H1 (cell line): ENCODE measurements around the gene RHOC. TPM values are rescaled to one million over a fixed set of nuclear protein-coding genes. Genes with fewer than 3 reads are reported as not detected.

Experiments used
- CTCF ChIA-PET: fragments of 300-600 bp; sonication (Branson Sonifier 250); formaldehyde crosslinking; loops from one replicate; lab custom pipeline; 2021; ENCODE audit not compliant: partially characterized antibody; lab: Charles Lee
- POLR2A ChIA-PET: fragments of 300-600 bp; sonication (Branson Sonifier 250); formaldehyde crosslinking; loops from one replicate; lab custom pipeline; 2021; ENCODE audit warnings: inconsistent platforms; ENCODE audit not compliant: partially characterized antibody; lab: Charles Lee
- DNase-seq, 2 experiments: peaks; one replicate each; pipeline versions ENCODE4 v3.0.0 to v3.0.0-alpha.2; 2010 to 2022; ENCODE audit warnings: low spot score in 2 of 2, low read depth in 1 of 2, mixed read lengths in 1 of 2
- FAIRE-seq: peaks from 2 replicates; lab custom pipeline; 2011; peaks lifted over from hg19 to GRCh38; lab: Jason Lieb, UNC
- H2AFZ ChIP-seq: 2 replicates; pipeline ENCODE4 v1.8.1; 2012; ENCODE audit warnings: low read length, inconsistent platforms
- H2AK5ac ChIP-seq: 2 replicates; pipeline ENCODE4 v1.6.1; 2013; ENCODE audit warnings: low read depth, low read length
- H2BK120ac ChIP-seq: replicated peaks from 2 replicates; pipeline ENCODE3; 2013; ENCODE audit warnings: low read depth, low read length, inconsistent platforms
- H2BK12ac ChIP-seq: 2 replicates; pipeline ENCODE4 v1.6.1; 2013; ENCODE audit warnings: low read depth, low read length
- H2BK15ac ChIP-seq: 2 replicates; pipeline ENCODE4 v1.6.1; 2013; ENCODE audit warnings: low read length
- H2BK20ac ChIP-seq: 2 replicates; pipeline ENCODE4 v1.6.1; 2013; ENCODE audit warnings: low read length
- H2BK5ac ChIP-seq: 2 replicates; pipeline ENCODE4 v1.6.1; 2013; ENCODE audit warnings: low read depth, low read length
- H3K14ac ChIP-seq: 2 replicates; pipeline ENCODE4 v1.6.1; 2013; ENCODE audit warnings: inconsistent platforms; ENCODE audit not compliant: insufficient read length
- H3K18ac ChIP-seq: 2 replicates; pipeline ENCODE4 v1.6.1; 2013; ENCODE audit warnings: low read length; ENCODE audit errors: extremely low read depth
- H3K23ac ChIP-seq: 2 replicates; pipeline ENCODE4 v1.6.1; 2013; ENCODE audit warnings: inconsistent platforms; ENCODE audit not compliant: insufficient read length
- H3K23me2 ChIP-seq: 2 replicates; pipeline ENCODE4 v1.6.1; 2013; ENCODE audit warnings: low read depth, low read length
- H3K27ac ChIP-seq: 2 replicates; pipeline ENCODE4 v1.6.1; 2011; ENCODE audit warnings: low read depth, low read length, inconsistent platforms
- H3K27me3 ChIP-seq, 4 experiments: replicated peaks in 1 of 4; 1 replicate in 1 of 4; 2 replicates in 3 of 4; pipeline versions ENCODE4 v1.6.1 to v1.8.1; 2011 to 2013; ENCODE audit warnings: low read length in 3 of 4, mild to moderate bottlenecking in 3 of 4, inconsistent platforms in 2 of 4, mixed read lengths in 2 of 4, moderate library complexity in 1 of 4; ENCODE audit not compliant: control insufficient read depth in 3 of 4, insufficient read depth in 3 of 4; ENCODE audit errors: extremely low read depth in 1 of 4
- H3K36me3 ChIP-seq, 4 experiments: 2 replicates each; pipeline versions ENCODE4 v1.6.1 to v1.8.1; 2011 to 2013; ENCODE audit warnings: mild to moderate bottlenecking in 4 of 4, low read length in 3 of 4, moderate library complexity in 2 of 4, control low read depth in 1 of 4, inconsistent platforms in 1 of 4; ENCODE audit not compliant: insufficient read depth in 4 of 4, control insufficient read depth in 2 of 4
- H3K4ac ChIP-seq: replicated peaks from 2 replicates; pipeline ENCODE3; 2013; ENCODE audit warnings: low read length, low read depth, mixed read lengths, inconsistent platforms; ENCODE audit not compliant: insufficient read length
- H3K4me1 ChIP-seq, 4 experiments: replicated peaks in 1 of 4; 1 replicate in 1 of 4; 2 replicates in 3 of 4; pipeline versions ENCODE4 v1.6.1 to v1.8.1; 2011 to 2013; ENCODE audit warnings: low read length in 3 of 4, inconsistent platforms in 2 of 4, mixed read lengths in 1 of 4; ENCODE audit not compliant: insufficient read depth in 4 of 4, control insufficient read depth in 3 of 4
- H3K4me2 ChIP-seq, 2 experiments: 2 replicates each; pipeline versions ENCODE4 v1.6.1 to v1.8.1; 2011 to 2013; ENCODE audit warnings: low read depth in 2 of 2, low read length in 2 of 2, control low read depth in 1 of 2, inconsistent platforms in 1 of 2, mild to moderate bottlenecking in 1 of 2; ENCODE audit not compliant: insufficient read depth in 1 of 2
- H3K4me3 ChIP-seq, 4 experiments: fragments of 200-600, 300-600 bp in 1 of 4; sonication (generic), shearing (Covaris generic), sonication (Bioruptor Twin) in 1 of 4; 2 replicates each; pipeline versions ENCODE4 v1.5.1 to v1.8.1; 2011 to 2016; ENCODE audit warnings: low read length in 4 of 4, low read depth in 3 of 4, control low read depth in 2 of 4, inconsistent platforms in 2 of 4, mild to moderate bottlenecking in 2 of 4, mixed read lengths in 1 of 4, moderate library complexity in 1 of 4; ENCODE audit not compliant: insufficient read depth in 2 of 4; ENCODE audit errors: extremely low read depth in 1 of 4
- H3K56ac ChIP-seq: replicated peaks from 2 replicates; pipeline ENCODE3; 2013; ENCODE audit warnings: low read depth, mild to moderate bottlenecking, mixed read lengths, low read length, inconsistent platforms; ENCODE audit not compliant: insufficient read length
- H3K79me1 ChIP-seq: 2 replicates; pipeline ENCODE4 v1.6.1; 2013; ENCODE audit warnings: low read depth, low read length, control low read depth
- H3K79me2 ChIP-seq, 2 experiments: 2 replicates each; pipeline versions ENCODE4 v1.6.1 to v1.8.1; 2012 to 2013; ENCODE audit warnings: low read length in 2 of 2, mild to moderate bottlenecking in 2 of 2, inconsistent platforms in 1 of 2; ENCODE audit not compliant: insufficient read depth in 2 of 2, control insufficient read depth in 1 of 2
- H3K9ac ChIP-seq, 4 experiments: replicated peaks in 1 of 4; 1 replicate in 1 of 4; 2 replicates in 3 of 4; pipeline versions ENCODE4 v1.6.1 to v1.8.1; 2011 to 2013; ENCODE audit warnings: low read depth in 3 of 4, low read length in 3 of 4, control low read depth in 2 of 4, mild to moderate bottlenecking in 2 of 4, moderate library complexity in 2 of 4, inconsistent platforms in 1 of 4; ENCODE audit errors: extremely low read depth in 1 of 4
- H3K9me3 ChIP-seq, 2 experiments: 2 replicates each; pipeline versions ENCODE4 v1.6.1 to v1.8.1; 2012 to 2013; ENCODE audit warnings: mild to moderate bottlenecking in 2 of 2, moderate library complexity in 2 of 2, control low read depth in 1 of 2, inconsistent platforms in 1 of 2, low read depth in 1 of 2, low read length in 1 of 2, mixed read lengths in 1 of 2; ENCODE audit not compliant: insufficient read depth in 2 of 2
- H4K20me1 ChIP-seq, 2 experiments: replicated peaks in 1 of 2; 2 replicates each; pipeline versions ENCODE3 to v1.8.1; 2011 to 2013; ENCODE audit warnings: inconsistent platforms in 2 of 2, low read length in 2 of 2, mild to moderate bottlenecking in 1 of 2; ENCODE audit not compliant: insufficient read depth in 2 of 2, control insufficient read depth in 1 of 2
- H4K5ac ChIP-seq: 2 replicates; pipeline ENCODE4 v1.6.1; 2013; ENCODE audit warnings: low read length, low read depth, mixed read lengths, inconsistent platforms; ENCODE audit not compliant: insufficient read length
- H4K8ac ChIP-seq: 2 replicates; pipeline ENCODE4 v1.8.0; 2013; ENCODE audit warnings: mild to moderate bottlenecking, moderate library complexity, low read length, inconsistent platforms; ENCODE audit not compliant: insufficient read depth; ENCODE audit errors: extremely low read depth
- H4K91ac ChIP-seq: replicated peaks from 2 replicates; pipeline ENCODE3; 2013; ENCODE audit warnings: low read length, mixed read lengths, inconsistent platforms; ENCODE audit not compliant: insufficient read length
- ASH2L ChIP-seq: fragments of 200-600, 300-600 bp; sonication (generic); IDR thresholded peaks from one replicate; pipeline ENCODE4 v1.7.1; 2017; ENCODE audit warnings: low read length
- HDAC2 ChIP-seq, 2 experiments: fragments of 300-600 bp in 1 of 2; sonication (generic) in 1 of 2; IDR thresholded peaks; 2 replicates each; pipeline ENCODE4 v1.6.1; 2011 to 2012; ENCODE audit warnings: low read depth in 2 of 2, low read length in 2 of 2, mild to moderate bottlenecking in 2 of 2, moderate library complexity in 2 of 2, borderline replicate concordance in 1 of 2, inconsistent platforms in 1 of 2
- JUND ChIP-seq: IDR thresholded peaks from 2 replicates; pipeline ENCODE4 v1.6.1; 2011; ENCODE audit warnings: mild to moderate bottlenecking, improper control_type of control experiment, low read length
- KDM1A ChIP-seq: fragments of 200-600, 300-600 bp; sonication (generic); IDR thresholded peaks from 2 replicates; pipeline ENCODE4 v1.7.1; 2016; ENCODE audit warnings: mild to moderate bottlenecking, low read length, borderline replicate concordance
- NRF1 ChIP-seq: IDR thresholded peaks from 2 replicates; pipeline ENCODE4 v1.6.1; 2011; ENCODE audit warnings: mild to moderate bottlenecking, low read depth, low read length, improper control_type of control experiment
- POLR2A ChIP-seq, 2 experiments: IDR thresholded peaks; 1 replicate in 1 of 2; 2 replicates in 1 of 2; pipeline ENCODE4 v1.6.1; 2011; ENCODE audit warnings: low read depth in 2 of 2, low read length in 2 of 2, mild to moderate bottlenecking in 2 of 2; ENCODE audit errors: control extremely low read depth in 1 of 2
- POU5F1 ChIP-seq: IDR thresholded peaks from 2 replicates; pipeline ENCODE4 v1.6.1; 2011; ENCODE audit warnings: low read depth, mild to moderate bottlenecking, low read length, moderate library complexity
- SP1 ChIP-seq: IDR thresholded peaks from 2 replicates; pipeline ENCODE4 v1.6.1; 2011; ENCODE audit warnings: low read depth, low read length
- TCF12 ChIP-seq: IDR thresholded peaks from 2 replicates; pipeline ENCODE4 v1.6.1; 2011; ENCODE audit warnings: low read depth, mild to moderate bottlenecking, low read length
- WGBS, 2 experiments: shearing (Covaris generic) in 1 of 2; methylation state at CpG; one replicate each; pipeline versions ENCODE4 v1.1.6 to v1.1.7; 2013 to 2015; ENCODE audit warnings: low lambda C conversion rate in 2 of 2, mixed read lengths in 2 of 2, inconsistent platforms in 1 of 2, low coverage in 1 of 2, missing lambda C conversion rate in 1 of 2; ENCODE audit not compliant: insufficient replicate concordance in 2 of 2, insufficient coverage in 1 of 2, insufficient read length in 1 of 2; ENCODE audit errors: extremely low coverage in 1 of 2, missing lambda C conversion rate in 1 of 2; 5-methylcytosine and 5-hydroxymethylcytosine counted together
- polyA plus RNA-seq, 7 experiments: library from polyadenylated mRNA; depleted of rRNA in 3 of 7; stranded (reverse) in 5 of 7; unstranded in 2 of 7; fragments of >200 nt in 5 of 7; fragments of 200-250 nt in 2 of 7; gene quantifications; 1 replicate in 5 of 7; 2 replicates in 1 of 7; 4 replicates in 1 of 7; pipeline versions ENCODE4 v1.2.1 to v1.2.3, GENCODE V29; 2011 to 2013; ENCODE audit warnings: missing spikeins in 2 of 7, mixed read lengths in 2 of 7
- total RNA-seq: library from RNA; stranded (reverse); fragmentation: NEBNext Ultra II Directional; extraction: Animal tissue kit (Norgen Biotek cat#: 25700); gene quantifications from 2 replicates; pipeline ENCODE4 v1.2.1, GENCODE V29; 2021
- TF ChIP-seq, protein P1 (sequence below): IDR thresholded peaks from 2 replicates; pipeline ENCODE4 v1.6.1; 2011; ENCODE audit warnings: low read length, improper control_type of control experiment

The RHOC gene
- total and polyA plus RNA-seq, 2 of the 8 experiments (the other 6 are each of a cell fraction or from before 2014, with no cell fraction given): 53.6 to 97.5 TPM

DNA sequence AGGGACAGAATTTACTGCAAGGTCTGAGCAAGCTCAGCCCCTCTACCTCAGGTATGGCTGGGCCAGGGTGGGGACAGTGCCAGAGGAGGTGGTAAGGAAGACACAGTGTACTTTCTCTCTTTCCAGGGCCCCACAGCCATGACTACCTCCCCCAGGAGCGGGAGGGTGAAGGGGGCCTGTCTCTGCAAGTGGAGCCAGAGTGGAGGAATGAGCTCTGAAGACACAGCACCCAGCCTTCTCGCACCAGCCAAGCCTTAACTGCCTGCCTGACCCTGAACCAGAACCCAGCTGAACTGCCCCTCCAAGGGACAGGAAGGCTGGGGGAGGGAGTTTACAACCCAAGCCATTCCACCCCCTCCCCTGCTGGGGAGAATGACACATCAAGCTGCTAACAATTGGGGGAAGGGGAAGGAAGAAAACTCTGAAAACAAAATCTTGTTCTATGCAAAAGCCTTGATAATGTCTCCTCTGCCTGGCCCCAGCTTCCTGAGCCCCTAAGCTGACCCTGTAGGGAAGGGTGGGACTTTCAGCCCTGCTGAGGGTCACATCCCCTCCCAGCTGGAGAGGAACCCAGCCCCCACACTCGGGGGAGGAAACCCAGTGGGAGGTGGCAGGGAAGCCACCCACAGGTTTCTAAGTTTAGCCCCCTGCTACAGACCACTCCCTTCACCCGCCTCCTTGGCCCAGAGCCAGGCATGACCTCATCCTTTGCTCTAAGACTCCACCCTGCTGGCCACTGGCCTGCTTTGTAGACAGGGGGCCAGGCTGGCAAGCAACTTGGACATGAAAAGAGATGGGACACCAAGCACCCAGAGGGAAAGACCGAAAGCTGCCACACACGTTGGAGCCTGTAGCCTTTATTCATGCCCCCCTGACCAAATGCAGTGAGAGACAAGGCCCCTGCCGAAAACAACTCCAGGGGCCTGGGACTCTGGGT, 6.4 kb downstream of the RHOC start:
- Histone ChIP-seq H4K8ac (no peak overlapping the region), H3K36me3 (peaks cover 8 to 34% (median 18%) of the 10 kb centered on the region in 4 experiments), H4K5ac (no peak overlapping the region), H2AFZ (no peak overlapping the region), H3K23me2 (peaks cover 5% of the 10 kb centered on the region; the same call in 1 of the 2 replicates), H3K14ac (no peak overlapping the region), H2BK120ac (no peak overlapping the region), H2AK5ac (no peak overlapping the region), H3K79me2 (no peaks in the 10 kb centered on the region), H3K18ac (no peak overlapping the region), H3K9me3 (no peaks in the 10 kb centered on the region), H3K27me3 (peaks cover 0 to 9% (median 2%) of the 10 kb centered on the region in 4 experiments; a peak in 2 of 7 replicates), H3K79me1 (no peaks in the 10 kb centered on the region), H2BK5ac (no peak overlapping the region), H3K4me3 (peak overlapping the region in 1 of 4 experiments; percentile 10; a peak in 2 of 8 replicates), H3K27ac (no peak overlapping the region), H4K91ac (no peak overlapping the region), H2BK15ac (no peak overlapping the region), H3K4me1 (peaks cover 8 to 51% (median 28%) of the 10 kb centered on the region in 4 experiments), H3K9ac (no peak overlapping the region), H2BK12ac (no peak overlapping the region), H3K4ac (no peak overlapping the region), H3K56ac (no peak overlapping the region), H4K20me1 (peaks cover 10 to 29% of the 10 kb centered on the region in 2 experiments), H2BK20ac (no peak overlapping the region), H3K4me2 (peak overlapping the region; percentile 12 to 36; a peak in 3 of 4 replicates), H3K23ac (no peak overlapping the region)
- FAIRE-seq (no peak), DNase-seq (peak; percentile 81 to 83)
- POLR2A ChIA-PET: interaction anchor here (0.6 to 6.8 kb wide), 11 partner anchors 12 to 1067 kb away, joined by 3 to 76 read pairs (median 3); partner anchors contain the start of genes MOV10 and PPM1J
- WGBS, 2 experiments: 54% methylated on average over 7 of the region's 7 CpGs; no CpG with 5 or more reads in 1 of the 2 experiments
- CTCF ChIA-PET: interaction anchor here (1.6 to 9.8 kb wide), 2 partner anchors 11 to 27 kb away, joined by 4 to 63 read pairs; partner anchors contain the start of gene MOV10
- TF ChIP-seq, protein P1, sequence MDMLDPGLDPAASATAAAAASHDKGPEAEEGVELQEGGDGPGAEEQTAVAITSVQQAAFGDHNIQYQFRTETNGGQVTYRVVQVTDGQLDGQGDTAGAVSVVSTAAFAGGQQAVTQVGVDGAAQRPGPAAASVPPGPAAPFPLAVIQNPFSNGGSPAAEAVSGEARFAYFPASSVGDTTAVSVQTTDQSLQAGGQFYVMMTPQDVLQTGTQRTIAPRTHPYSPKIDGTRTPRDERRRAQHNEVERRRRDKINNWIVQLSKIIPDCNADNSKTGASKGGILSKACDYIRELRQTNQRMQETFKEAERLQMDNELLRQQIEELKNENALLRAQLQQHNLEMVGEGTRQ: no peak
- TF ChIP-seq POLR2A (IDR thresholded peaks at IDR 0.05; ENCODE audit: control extremely low read depth in 1 of 2, low read depth in 2 of 2, low read length in 2 of 2): no peak; a peak in 1 of 3 replicates
- TF ChIP-seq TCF12: peak; percentile 56; the same call in 1 of the 2 replicates
- no peak for TF ChIP-seq POU5F1
- TF ChIP-seq HDAC2 (IDR thresholded peaks at IDR 0.05; ENCODE audit: borderline replicate concordance in 1 of 2, low read depth in 2 of 2, low read length in 2 of 2): no peak
- peak; percentile 48 for TF ChIP-seq ASH2L
- peak; percentile 86 for TF ChIP-seq JUND
- TF ChIP-seq NRF1: no peak
- TF ChIP-seq SP1: peak; percentile 77
- TF ChIP-seq KDM1A: peak; percentile 35; the same call in 1 of the 2 replicates
